NK-92 (cell line): Measurements from ENCODE around the gene UBALD2.
"Not testable (repeated sequence)": the region's sequence is repeated elsewhere in the genome, so short reads cannot be mapped to it uniquely, and the experiment has no call there.

ENCODE experiments used
- DNase-seq: peaks from one replicate; lab custom pipeline; 2025; ENCODE audit not compliant: unreplicated experiment; lab: John Stamatoyannopoulos, UW

The UBALD2 gene

DNA sequence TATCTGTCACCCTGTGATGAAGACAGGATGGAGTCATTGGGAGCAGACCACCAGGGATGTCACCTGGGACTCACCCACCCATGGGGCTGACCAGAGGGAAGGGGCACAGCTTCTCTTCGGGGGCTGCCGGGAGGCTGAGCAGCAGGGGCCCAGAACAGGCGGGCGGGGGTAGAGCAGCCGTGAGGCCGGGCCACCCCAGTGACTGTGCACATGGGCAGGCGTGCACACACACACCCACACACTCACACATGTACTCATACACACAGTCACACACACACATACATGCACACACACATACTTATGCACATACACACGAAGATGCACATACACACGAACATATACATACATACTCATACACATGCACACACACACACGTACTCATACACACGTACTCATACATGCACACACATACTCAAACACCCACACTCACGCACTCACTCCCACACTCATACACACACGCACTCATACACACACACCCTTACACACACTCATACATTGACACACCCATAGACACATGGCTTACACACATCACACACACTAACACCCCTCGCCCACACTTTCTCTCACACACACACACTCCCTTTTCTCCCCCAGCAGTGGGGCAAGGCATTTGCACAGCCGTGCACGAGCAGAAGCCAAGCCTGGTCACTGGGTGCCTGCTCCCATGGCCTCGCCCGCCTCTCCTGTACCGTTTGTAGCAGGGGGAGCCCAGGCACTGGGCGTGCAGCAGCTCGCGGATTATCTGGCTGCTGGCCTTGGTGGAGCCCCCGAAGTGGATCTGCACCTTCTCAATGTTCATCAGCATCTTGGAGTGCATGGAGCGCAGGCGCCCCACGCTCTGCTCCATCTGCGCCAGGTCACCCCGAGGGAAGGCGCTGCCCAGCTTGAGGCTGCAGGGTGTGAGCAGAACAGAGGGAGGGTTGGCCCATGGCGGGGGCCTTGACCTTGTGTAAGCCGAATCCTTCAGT is 12.4 kb downstream of the UBALD2 start:
- DNase-seq = no peak

DNA sequence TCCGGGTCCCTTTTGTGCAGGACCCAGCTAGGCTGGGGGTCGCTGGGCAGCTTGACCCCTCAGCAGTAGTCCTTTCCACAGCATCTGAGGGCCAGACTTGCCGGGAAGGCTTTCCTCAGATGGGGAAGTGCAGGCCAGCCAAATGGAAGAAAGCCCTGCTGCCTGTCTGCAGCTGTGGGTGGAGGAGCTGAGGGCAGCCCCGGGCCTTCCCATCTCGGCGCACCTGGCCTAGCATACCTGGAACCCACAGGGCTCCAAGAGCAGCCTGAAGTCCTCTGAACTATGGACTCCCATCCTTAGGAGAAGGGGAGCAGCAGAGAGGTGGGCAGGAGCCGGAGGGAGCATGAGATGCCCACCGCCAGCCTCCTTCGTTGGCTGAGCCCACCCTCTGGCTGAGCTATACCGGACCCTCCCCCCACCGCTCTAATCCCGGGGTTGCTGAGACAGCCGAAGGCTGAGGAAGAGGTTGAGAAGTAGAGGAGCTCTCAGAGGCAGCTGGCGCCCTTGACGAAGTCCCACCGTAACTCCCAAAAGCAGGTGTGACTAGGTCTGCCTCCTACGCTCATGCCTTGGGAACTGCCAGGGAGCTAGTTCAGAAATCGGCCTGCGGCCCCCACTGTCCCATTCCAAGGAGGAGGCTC is 13.2 kb downstream of the UBALD2 start:
- no peak for DNase-seq

DNA sequence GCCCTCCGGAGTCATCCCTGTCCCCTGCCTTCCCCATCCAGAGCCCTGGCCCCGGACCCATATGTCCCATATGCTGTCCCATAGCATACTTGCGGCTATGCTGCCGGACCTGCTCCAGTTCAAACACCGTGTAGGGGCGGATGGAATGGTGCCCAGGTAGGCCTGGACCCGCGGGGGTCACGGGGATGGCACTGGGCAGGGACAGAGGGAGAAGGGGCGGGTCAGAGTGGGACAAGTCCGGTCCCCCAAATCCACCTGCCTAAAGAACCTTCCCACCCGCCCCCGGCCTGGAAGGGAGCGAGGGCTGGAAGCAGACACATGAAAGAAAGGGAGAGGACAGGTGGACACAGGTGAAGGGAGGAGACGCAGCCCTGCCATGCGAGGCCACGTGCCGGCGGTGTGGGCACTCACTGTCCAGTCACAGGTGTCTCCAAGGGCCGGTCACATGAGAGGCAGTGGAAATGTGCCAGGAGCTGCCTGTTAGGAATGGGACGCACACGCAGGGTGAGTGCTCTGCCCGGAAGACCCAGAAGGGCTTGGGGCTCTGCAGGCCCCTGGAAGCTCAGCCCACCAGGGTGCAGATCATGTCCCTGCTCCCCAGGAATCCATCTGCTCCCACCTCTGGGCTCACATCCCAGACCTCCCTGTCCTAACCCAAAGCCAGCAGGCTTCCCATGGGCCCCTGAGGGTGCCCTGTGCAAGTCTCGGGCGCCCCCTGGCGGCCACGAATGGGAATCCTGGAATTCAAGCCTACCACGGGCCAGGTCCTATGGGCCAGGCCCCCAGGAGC is 14.0 kb downstream of the UBALD2 start:
- peak; percentile 28 for DNase-seq

DNA sequence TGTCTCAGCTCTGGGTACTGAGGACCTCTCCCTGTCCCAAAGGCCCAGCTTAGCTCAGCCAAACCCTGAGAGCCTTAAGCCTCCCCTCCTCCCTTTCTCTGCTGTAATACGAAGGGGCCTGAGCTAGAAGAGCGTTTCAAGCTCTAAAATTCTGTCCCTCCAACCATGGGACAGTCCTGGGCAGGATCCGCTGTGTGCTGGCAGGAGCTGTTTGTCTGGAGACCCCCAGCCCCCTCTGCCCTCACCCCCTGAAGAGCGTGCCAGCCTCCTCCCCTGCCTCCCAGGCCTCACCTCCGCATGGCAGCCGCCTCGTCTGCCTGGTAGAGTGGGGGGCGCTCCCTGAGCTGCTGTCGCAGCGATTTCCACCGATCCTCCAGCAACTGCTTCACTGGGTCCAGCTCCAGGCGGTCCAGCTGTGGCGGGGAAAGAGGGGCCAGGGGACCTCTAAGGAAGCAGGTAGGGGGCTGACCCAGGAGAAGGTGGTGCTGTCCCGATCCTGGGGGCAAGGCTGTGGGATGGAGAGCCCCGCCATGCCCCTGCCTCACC is 14.7 kb downstream of the UBALD2 start:
- DNase-seq = no peak

DNA sequence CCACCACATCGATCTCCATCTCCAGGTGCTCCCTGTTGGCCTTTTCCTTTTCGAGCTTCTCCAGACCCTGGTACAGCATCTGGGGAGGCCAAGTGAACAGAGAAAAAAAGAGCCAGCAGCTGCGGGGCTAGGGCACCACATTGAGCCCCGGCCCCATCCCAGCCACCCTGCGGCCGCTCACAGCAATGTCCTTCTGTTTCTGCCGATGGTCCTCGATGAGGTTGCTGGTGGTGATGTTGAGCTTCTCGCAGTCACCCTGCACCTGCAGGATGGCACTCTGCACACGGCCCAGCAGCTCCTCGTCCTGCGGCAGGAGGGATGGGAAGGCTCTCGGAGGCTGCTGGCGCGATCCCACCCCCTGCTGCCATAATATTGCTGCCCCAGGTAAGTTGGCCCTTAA is 15.5 kb downstream of the UBALD2 start:
- no peak for DNase-seq

DNA sequence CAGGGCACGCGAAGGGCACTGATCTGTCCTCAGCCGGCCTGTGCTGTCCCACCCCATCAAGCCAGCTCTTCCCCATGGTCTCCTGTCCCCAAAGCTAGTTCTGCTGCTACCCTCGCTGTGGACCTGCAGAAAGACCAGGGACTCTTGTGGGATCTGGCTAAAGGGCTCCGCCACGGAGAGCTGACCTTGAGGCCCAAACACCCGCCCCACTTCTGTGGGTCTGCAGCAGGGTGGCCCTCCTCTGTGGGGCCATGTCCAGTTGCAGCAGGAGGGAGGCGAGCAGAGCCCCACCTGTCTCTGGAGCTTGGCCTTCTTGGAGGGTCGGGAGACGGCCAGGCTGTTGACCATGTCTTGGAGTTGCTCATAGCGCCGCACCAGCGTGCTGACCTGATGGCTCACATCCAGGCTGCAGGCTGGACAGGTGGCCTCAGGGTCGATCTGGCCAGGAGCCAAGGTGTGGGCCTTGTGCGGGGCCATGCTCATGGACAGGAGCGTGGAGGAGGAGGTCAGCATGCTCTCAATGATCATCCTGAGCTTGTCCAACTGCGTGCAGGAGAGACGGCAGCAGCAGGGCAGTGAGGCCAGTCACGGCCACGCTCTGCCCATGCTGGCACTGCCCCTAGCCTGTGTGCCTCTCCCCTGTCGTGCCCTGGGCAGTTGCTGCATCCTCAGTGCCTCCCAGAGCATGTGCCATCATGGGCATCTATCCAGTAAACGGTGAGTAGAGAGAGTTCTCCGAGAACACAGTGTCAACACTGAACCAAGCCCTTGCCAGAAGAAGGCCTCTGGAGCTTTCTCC is 16.6 kb downstream of the UBALD2 start:
- DNase-seq = no peak

DNA sequence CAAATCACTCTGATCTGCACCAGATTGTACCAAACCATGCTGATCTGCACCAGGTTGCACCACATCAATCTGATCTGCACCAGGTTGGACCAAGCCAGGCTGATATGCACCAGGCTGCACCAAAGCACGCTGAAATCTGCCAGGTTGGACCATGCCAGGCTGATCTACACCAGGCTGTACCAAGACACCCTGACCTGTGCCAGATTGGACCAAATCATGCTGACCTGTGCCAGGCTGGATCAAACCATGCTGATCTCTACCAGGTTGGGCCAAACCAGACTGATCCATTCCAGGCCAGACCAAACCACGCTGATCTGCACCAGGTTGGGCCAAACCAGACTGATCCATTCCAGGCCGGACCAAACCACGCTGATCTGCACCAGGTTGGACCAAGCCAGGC is 27.4 kb downstream of the UBALD2 start:
- DNase-seq = no peak

DNA sequence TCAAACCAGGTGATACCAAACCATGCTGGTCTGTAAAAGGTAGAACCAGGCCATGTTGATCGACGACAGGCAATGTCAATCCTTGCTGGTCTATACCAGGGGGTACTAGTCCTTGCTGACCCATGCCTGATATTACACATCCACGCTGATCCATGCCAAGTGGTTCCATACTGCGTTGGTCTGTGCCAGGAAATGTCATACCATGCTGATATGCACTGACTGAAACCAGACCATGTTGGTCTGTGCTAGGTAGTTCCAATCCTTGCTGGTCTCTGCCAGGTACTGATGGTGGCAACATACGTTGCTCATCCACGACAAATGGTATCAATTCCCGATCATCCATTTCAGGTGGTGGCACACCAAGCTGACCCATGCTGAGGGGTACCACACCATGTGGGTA is 28.0 kb downstream of the UBALD2 start:
- DNase-seq = no peak

DNA sequence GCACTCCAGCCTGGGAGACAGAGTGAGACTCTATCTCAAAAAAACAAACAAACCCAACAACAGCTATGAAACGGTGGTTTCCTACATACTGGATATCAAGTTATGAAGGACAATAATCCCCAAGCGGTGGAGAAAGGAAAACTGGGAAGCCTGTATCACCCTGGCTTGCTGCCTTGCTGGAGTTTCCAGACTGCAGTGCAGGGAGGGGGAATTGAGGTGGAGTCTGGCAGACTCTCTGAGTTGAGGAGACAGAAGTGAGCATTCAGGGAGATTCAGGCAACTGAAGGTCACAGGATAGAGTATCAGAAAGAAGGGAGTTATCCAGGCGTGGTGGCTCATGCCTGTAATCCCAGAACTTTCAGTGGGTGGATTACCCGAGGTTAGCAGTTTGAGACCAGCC is 31.0 kb downstream of the UBALD2 start:
- no peak for DNase-seq

DNA sequence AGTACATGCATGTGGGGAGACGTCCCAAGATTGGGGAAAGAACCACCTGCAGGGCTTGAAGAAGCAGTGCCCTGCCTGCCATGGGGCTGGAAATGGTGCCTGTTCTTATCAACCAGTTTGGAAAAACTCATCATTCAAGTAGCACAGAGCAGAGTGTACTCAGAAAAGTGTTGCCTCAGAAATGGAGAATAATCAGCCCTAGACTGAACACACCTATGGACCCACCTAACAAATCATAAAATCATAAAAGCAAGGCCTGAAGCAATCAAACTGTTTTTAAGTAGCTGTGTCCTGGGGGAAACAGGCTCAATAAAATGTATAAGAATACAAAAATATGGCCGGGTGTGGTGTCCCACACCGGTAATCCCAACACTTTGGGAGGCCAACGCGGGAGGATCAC is 31.7 kb downstream of the UBALD2 start:
- DNase-seq = no peak

DNA sequence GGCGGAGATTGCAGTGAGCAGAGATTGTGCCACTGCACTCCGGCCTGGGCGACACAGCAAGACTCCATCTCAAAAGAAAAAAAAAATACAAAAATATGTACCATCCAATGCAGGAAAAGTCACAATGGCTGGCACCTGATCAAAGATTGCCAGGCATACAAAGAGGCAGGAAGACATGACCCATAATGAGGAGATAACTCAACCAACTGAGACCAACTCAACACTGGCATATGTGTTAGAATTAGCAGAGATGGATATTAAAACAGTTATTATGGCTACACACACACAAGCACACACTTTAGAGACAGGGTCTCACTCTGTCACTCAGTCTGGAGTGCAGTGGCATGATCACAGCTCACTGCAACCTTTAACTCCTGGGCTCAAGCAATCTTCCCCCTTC is 32.3 kb downstream of the UBALD2 start:
- no peak for DNase-seq

DNA sequence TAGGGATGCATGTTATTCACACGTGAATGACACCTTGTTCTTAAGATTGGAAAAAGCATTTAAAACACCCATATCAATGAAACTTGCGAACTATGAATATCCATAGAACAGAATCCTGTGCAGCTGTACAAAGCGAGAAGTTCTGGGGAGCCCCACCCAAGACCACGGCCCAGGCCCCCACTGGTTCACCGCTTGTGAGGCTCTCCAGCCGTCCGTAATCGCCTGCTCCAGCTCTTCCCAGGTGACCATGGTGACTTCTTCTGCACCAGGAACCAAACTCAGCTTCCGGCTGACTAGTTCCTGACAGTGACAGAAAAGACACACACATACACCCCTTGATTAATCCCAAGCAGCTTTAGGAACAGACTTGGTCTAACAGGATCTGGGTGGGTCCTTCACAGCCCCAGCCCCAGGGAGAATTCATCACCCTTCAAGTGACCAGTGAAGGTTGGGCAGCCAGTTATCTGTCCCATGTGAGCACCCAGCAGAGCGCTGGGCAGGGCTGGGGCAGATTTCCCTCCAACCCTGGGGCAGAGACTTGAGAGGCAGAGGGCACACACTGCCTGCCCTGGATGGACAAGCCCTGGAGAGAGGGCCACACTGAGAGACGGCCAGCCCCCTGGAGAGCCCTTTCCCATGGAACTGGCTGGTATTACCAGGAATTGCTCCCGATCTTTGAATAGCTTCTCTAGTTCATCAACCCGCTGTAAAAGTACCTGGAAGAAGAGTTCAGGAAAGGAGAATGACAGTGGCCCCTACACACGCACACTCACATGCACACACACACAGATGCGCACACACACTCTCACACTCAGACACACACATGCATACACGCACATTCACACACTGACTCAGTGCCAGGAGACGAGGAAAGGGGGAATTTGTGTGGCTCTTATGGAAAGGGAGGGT is 39.3 kb downstream of the UBALD2 start:
- DNase-seq = no peak

DNA sequence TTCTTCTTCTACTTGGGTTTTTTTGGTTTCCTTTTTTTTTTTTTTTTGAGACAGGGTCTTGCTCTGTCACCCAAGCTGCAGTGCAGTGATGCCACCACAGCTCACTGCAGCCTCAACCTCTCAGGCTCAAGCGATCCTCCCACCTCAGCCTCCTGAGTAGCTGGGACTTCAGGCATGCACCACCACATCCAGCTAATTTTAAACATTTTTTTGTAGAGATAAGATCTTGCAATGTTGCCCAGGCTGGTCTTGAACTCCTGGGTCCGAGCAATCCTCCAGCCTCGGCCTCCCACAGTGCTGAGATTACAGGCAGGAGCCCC is 39.9 kb downstream of the UBALD2 start:
- not testable (repeated sequence) for DNase-seq

DNA sequence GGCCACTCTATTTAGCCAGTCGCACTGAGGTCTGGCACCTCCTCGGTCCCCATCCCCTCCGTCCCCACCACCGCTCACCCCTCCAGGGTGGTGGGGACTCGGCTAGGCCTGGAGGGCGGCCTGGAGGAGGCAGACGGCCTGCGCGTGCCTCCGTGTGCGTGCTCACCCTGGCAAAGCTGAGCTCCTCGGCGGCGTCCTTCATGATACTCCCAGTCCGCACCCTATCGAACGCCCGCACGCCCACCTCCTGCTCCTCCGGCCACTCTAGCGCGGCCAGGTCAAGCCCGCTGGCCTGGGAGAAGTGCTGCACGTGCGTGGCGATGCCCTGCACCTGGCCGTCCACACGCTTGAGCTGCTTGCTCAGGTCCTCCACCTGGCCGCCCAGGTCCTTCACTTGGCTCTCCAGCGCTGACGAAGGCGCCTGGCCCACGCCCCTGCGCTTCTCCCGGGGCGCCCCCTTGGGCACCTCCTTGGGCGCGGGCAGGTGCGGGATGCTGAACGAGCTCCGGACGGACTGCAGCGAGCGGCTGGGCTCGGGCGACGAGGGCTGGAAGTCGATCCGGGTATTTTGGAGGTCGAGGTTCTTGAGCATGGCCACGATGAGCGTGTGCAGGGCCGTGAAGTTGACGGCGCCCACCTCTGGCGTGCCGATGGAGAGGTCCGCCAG is 42.3 kb downstream of the UBALD2 start:
- DNase-seq = no peak

DNA sequence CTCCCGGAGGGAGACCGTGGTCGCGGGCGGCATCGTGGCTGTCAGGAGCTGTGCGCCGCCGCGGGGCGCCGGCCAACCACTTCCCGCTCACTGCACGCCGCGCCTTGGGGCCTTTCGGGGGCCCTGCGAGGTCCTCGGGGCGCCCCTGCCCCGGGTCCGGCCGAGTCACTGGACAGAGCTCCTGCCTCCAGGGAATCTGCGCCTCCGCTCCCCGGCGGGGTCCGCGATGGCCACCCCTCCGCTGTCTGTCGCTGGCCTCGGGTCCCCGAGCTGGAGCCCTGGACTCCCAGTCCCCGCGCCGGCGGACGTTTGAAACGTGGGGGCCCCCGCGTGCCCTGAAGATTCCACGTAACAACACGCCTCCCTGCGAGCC is 42.8 kb downstream of the UBALD2 start, which contains the start of gene QRICH2:
QRICH2 (minus strand) TSS at position 311 of the 373 bp plus-strand sequence; CDS start at position 33, 278 bp downstream.
- no peak for DNase-seq

DNA sequence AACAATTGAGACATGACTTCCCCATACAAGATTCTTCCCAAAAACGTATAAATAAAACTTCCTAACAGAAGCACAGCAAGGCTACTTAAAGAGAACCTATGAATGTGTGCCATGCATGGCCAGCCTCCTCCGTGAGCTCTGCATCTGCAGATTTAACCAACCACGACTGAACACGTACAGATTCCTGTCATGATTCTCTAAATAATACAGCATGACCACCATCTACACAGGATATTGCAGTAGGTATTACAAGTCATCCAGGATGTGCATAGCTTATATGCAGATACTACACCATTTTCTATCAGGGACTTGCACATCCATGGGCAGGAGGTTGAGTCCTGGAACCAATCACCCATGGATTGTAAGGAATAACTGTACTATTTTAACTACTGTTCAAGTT is 44.3 kb downstream of the UBALD2 start:
- no peak for DNase-seq

DNA sequence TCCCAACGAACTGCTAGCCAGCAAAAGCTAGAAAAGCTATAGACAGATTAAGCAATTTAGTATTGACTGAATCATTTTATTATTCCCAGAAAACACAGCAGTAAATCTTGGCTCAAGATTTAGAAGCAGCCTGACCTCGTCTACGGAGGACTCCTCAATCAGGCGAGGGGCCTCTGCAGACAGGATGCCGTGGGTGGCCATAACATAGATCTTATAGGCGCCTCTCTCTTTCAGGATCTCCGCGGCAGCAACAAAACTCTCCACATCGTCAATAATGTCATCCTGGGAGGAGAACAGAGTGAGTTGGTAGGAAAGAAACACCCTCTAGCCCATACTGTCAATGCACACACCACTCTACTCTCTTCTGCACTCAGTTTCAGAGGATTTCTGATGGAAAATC is 47.6 kb downstream of the UBALD2 start:
- no peak for DNase-seq

DNA sequence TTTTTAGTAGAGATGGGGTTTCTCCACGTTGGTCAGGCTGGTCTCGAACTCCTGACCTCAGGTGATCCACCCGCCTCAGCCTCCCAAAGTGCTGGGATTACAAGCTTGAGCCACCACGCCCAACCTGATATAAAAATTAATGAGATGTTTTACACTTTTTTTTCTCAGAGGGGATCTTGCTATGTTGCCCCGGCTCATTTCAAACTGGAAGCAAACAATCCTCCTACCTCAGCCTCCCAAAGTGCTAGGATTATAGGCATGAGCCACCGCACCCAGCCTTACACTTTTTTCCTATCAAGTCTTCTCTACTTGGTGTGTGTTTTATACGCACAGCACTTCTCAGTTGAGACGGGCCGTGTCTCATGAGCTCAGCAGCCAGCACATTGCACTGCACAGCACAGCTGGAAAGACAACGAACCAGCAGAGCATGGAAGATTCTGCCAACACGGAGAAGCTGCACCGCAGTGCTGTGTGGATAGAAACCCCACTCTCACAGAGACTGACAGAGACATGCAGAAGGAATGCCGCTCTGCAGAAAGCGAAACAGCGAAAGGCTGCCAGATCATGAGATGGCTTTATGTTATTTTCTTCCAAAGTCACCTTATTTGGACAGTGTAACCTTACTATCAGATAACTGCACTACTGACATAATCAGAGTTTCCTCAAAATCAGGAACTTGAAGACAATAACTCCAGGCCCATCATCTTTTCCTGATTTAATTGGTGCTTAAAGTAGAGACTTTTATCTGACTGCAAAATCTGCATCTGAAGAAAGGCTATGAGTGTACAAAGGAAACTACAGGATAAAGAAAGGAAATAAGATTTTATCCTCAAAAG is 49.5 kb downstream of the UBALD2 start:
- DNase-seq = no peak
